Activated CD4-positive, CD25-positive, alpha-beta regulatory T cell treated with anti-CD3 and anti-CD28 coated beads, Interleukin-2, amount 50 U/mL, for 24 hours (primary cell): Measurements from ENCODE around the gene AKT1S1.

Experiments used
- ATAC-seq, 2 donors: fragments of 150-1000 bp; cut with Tn5 transposase; one replicate each; pipeline ENCODE4 v1.10.0; 2021; ENCODE audit warnings: mild to moderate bottlenecking in 1 of 2, moderate library complexity in 1 of 2

AKT1S1 gene

GRCh38 chr19:49852631-49853126 is 24.5 kb downstream of the AKT1S1 start:
- no peak for ATAC-seq

- no peak for ATAC-seq
Measured at GRCh38 chr19:49851456-49852259, 25.5 kb downstream of the AKT1S1 start.

- peak; percentile 86 for ATAC-seq
Measured at GRCh38 chr19:49850487-49851342, 26.4 kb downstream of the AKT1S1 start, which contains the start of gene PTOV1. TSS of gene PTOV1 (plus strand) at chr19:49851159.

GRCh38 chr19:49850221-49850486 is 27.0 kb downstream of the AKT1S1 start:
- no peak for ATAC-seq

GRCh38 chr19:49849433-49850220 is 27.5 kb downstream of the AKT1S1 start:
- no peak for ATAC-seq

GRCh38 chr19:49848938-49849337 is 28.2 kb downstream of the AKT1S1 start:
- no peak for ATAC-seq

GRCh38 chr19:49847731-49848696 is 29.1 kb downstream of the AKT1S1 start:
- ATAC-seq, result no peak

GRCh38 chr19:49846408-49846807 is 30.7 kb downstream of the AKT1S1 start:
- no peak for ATAC-seq

GRCh38 chr19:49845414-49845813 is 31.7 kb downstream of the AKT1S1 start:
- no peak for ATAC-seq

GRCh38 chr19:49844138-49845095 is 32.7 kb downstream of the AKT1S1 start:
- ATAC-seq, result no peak

- ATAC-seq, result no peak
Measured at GRCh38 chr19:49843265-49843664, 33.9 kb downstream of the AKT1S1 start.

GRCh38 chr19:49840736-49841249 is 36.4 kb downstream of the AKT1S1 start:
- ATAC-seq, result no peak

- ATAC-seq, result no peak
Measured at GRCh38 chr19:49840321-49840720, 36.8 kb downstream of the AKT1S1 start.

GRCh38 chr19:49839713-49840112 is 37.4 kb downstream of the AKT1S1 start:
- no peak for ATAC-seq

- no peak for ATAC-seq
Measured at GRCh38 chr19:49838885-49839588, 38.1 kb downstream of the AKT1S1 start.

- no peak for ATAC-seq
Measured at GRCh38 chr19:49837425-49837824, 39.7 kb downstream of the AKT1S1 start.

- ATAC-seq, result no peak
Measured at GRCh38 chr19:49837009-49837310, 40.2 kb downstream of the AKT1S1 start.

GRCh38 chr19:49836176-49837008 is 40.8 kb downstream of the AKT1S1 start:
- no peak for ATAC-seq

- no peak for ATAC-seq
Measured at GRCh38 chr19:49835562-49835961, 41.6 kb downstream of the AKT1S1 start.
